KOPT-K1 (cell line): ENCODE results near the gene EGFR.

Experiments
- H3K27ac ChIP-seq: fragments of 200-600 bp; sonication (generic); 2 replicates; pipeline ENCODE4 v1.5.1; 2016; ENCODE audit warnings: antibody characterized with exemption, mild to moderate bottlenecking, low read depth, low read length; ENCODE audit not compliant: poor library complexity, severe bottlenecking
- H3K36me3 ChIP-seq: fragments of 200-600 bp; sonication (generic); 2 replicates; pipeline ENCODE4 v1.5.1; 2017; ENCODE audit warnings: antibody characterized with exemption, mild to moderate bottlenecking, low read length, moderate library complexity; ENCODE audit not compliant: insufficient read depth
- H3K9me3 ChIP-seq: fragments of 200-600 bp; sonication (generic); 2 replicates; pipeline ENCODE4 v1.5.1; 2017; ENCODE audit warnings: antibody characterized with exemption, low read length, mild to moderate bottlenecking; ENCODE audit not compliant: insufficient read depth, poor library complexity, severe bottlenecking

Gene EGFR

GRCh38 chr7:55237156-55237893 is 218.5 kb downstream of the EGFR start:
- H3K27ac ChIP-seq: no peak overlapping the region
- H3K36me3 ChIP-seq: no peaks in the 10 kb centered on the region
- no peaks in the 10 kb centered on the region for H3K9me3 ChIP-seq

- no peaks in the 10 kb centered on the region for H3K36me3 ChIP-seq
- H3K9me3 ChIP-seq: no peaks in the 10 kb centered on the region
Measured at GRCh38 chr7:55239406-55239805, 220.6 kb downstream of the EGFR start.

DNA sequence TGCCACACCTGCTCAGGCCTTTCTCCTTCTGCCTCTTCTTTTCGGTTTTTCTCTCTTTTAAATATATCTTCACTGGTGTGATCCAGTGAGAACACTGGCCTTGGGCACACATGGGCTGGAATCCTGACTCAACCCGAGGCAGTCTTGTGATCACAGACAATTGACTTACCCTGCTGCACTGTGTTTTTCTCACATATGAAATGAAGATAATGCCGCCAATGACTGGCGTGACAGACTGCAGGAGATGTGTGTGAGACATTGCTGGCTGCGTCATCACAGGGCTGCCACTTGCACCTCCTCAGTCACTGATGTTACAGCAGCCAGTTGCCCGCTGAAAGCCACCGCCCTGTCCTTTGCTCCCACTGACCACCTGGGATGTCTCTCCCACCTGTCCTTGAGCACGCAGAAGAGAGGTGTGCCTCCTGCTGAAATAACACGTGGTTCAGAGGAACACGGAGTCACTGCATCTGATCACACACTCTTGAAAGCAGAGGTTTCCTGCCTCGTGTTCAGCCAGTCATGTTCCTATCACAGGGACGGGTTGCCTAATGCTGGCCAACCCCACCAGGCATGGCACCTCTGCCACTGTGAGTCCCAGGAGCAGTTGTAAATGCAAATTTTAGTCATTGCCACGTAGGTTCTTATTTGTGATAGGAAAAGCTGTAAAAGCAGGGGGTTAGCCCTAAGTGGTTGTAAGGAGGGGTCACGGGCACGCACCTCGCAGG is 221.8 kb downstream of the EGFR start:
- H3K36me3 ChIP-seq: no peaks in the 10 kb centered on the region
- no peak overlapping the region for H3K27ac ChIP-seq
- no peaks in the 10 kb centered on the region for H3K9me3 ChIP-seq

More at GRCh38 chr7:55239406-55239805, 220.6 kb downstream of the EGFR start:
- H3K27ac ChIP-seq: no peak overlapping the region

GRCh38 chr7:55241958-55242357 is 223.1 kb downstream of the EGFR start:
- no peaks in the 10 kb centered on the region for H3K9me3 ChIP-seq
- H3K36me3 ChIP-seq: no peaks in the 10 kb centered on the region
- no peak overlapping the region for H3K27ac ChIP-seq

DNA sequence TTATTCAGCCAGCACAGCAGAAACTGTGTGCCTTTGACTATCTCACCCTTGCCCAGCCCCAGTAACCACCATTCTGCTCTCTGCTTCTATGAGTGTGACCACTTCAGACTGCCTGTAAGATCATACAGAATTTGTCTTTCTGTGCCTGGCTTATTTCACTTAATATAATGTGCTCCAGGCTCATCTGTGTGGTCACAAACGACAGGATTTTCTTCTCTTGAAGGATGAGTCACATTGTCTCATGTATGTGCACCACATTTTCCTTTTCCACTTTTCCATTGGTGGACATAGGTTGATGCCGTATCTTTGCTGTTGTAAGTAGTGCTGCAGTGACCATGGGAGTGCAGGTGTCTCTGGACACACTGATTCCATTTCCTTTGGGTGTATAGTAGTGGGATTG is 223.8 kb downstream of the EGFR start:
- Histone ChIP-seq H3K27ac (no peak overlapping the region), H3K36me3 (no peaks in the 10 kb centered on the region), H3K9me3 (no peaks in the 10 kb centered on the region)

DNA sequence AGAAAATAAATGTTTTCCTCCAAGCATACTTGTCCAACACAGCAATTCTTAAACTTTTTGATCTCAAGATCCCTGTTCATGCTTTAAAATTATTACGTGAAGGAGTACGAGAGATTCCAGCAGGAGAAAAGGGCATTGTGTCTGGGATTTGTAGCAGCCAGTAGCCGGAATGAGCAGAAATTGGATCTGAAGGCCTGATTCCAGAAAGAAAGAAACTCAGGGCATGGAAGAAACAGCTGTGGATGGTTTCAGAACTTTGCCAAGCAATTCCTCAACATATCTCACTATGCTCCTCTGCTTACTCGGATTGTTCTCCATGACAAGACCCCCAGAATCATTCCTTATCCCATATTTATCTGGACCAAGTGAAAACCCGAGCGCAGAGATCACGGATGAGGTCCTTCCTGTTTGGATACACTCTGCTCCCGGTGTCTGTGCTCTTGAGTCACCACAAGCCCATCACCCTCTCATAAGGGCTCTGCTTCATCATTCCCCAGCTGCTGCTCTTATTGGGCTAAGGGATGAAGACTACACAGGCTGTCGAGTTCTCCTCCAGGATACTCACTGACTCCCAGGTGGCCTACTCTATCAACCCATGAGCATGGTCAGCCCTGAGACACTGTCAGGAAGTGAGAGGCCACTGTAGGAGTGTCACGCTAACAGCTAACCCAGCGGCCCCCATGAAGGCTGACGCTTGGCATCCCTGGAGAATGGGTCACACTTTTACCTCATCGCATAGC is 225.4 kb downstream of the EGFR start:
- Histone ChIP-seq H3K9me3 (no peaks in the 10 kb centered on the region), H3K36me3 (no peaks in the 10 kb centered on the region), H3K27ac (no peak overlapping the region)

DNA sequence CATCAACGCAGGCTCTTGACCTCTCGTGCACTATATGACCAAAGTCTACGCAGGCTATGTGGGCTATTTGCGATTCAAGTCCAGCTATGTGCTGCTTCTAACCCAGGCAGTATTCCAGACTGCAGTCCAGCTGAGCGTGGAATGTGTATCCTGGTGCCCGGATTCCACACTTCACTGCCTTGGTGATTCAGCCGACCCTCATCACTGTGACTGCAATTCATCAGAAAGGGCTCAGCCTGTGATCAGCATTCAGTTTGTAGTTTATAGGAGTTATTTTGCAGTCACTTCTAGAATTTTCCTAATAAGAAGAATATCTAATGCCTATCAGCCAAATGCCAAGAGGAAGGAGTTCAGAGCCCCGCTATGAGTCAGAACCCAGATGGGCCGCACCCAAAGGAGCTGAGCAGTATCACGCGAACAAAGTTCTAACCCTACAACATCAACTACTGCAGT is 226.5 kb downstream of the EGFR start:
- Histone ChIP-seq H3K36me3 (no peaks in the 10 kb centered on the region), H3K27ac (no peak overlapping the region), H3K9me3 (no peaks in the 10 kb centered on the region)

DNA sequence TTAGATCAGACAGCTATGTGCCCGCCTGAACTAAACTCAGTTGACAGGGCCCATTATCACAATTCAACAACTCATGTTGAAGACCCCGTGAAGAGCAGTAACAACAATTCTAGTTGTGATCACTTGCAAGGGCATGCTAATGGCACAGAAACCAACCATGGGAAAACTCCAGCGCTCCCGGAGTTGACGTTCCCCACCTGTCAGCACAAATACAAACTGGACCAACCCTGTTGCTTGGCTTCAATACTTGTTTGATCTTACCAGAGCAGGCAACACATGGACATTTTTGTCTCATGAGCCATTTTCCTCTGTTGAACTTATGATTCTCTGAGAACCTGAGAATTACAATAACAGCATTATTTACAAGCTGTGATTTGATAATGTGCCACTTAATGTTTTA is 227.4 kb downstream of the EGFR start:
- Histone ChIP-seq H3K27ac (no peak overlapping the region), H3K9me3 (no peaks in the 10 kb centered on the region), H3K36me3 (no peaks in the 10 kb centered on the region)

GRCh38 chr7:55247428-55247827 is 228.6 kb downstream of the EGFR start:
- Histone ChIP-seq H3K27ac (no peak overlapping the region), H3K36me3 (no peaks in the 10 kb centered on the region), H3K9me3 (no peaks in the 10 kb centered on the region)

DNA sequence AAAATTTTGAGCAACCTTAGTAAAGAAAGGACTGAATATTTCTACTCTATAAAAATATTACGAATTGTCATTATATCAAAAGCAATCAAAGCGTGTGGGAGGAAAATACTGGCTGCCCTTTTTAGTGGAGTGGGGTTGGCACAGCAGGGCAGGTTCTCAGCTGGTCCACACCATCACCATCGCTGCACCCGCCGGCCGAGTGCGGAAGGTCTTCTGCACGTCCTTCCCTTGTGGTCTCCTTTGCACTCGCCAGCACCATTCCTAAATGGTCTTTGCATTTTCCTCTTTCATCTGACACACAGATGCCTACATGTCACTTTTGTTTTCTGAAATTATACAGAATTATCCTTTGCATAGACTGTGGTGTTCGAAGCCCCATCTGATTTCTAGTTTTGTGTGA is 229.7 kb downstream of the EGFR start:
- Histone ChIP-seq H3K36me3 (no peaks in the 10 kb centered on the region), H3K9me3 (no peaks in the 10 kb centered on the region)

GRCh38 chr7:55249332-55249731 is 230.5 kb downstream of the EGFR start:
- no peaks in the 10 kb centered on the region for H3K36me3 ChIP-seq
- no peaks in the 10 kb centered on the region for H3K9me3 ChIP-seq
- H3K27ac ChIP-seq: no peak overlapping the region

More for the DNA sequence above, 229.7 kb downstream of the EGFR start:
- no peak overlapping the region for H3K27ac ChIP-seq

GRCh38 chr7:55250313-55250712 is 231.5 kb downstream of the EGFR start:
- H3K36me3 ChIP-seq: no peaks in the 10 kb centered on the region
- H3K9me3 ChIP-seq: no peaks in the 10 kb centered on the region
- no peak overlapping the region for H3K27ac ChIP-seq

GRCh38 chr7:55251313-55251712 is 232.5 kb downstream of the EGFR start:
- H3K36me3 ChIP-seq: no peaks in the 10 kb centered on the region
- H3K9me3 ChIP-seq: peaks cover 8% of the 10 kb centered on the region
- no peak overlapping the region for H3K27ac ChIP-seq

DNA sequence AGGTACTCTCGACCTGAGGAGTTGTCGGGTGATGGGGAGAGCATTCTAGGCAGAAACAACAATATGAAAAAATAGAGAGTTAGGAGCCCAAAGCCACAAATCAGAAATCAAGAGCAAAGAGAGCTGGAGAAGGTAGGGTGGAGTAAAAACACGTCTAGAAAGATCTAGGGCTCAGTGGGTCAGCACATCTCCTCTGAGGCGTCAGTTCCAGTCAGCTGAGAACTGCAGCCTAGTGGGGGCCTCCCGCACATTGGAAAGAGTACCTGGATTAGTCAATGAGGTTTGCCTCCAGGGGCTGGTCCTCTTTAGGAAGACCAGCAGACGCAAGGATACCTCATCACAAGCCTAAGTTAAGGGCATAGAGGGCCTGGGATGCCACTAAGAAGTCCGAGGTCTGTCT is 233.1 kb downstream of the EGFR start:
- peaks cover 8% of the 10 kb centered on the region for H3K9me3 ChIP-seq
- H3K27ac ChIP-seq: no peak overlapping the region
- no peaks in the 10 kb centered on the region for H3K36me3 ChIP-seq

GRCh38 chr7:55252386-55252785 is 233.6 kb downstream of the EGFR start:
- no peak overlapping the region for H3K27ac ChIP-seq
- H3K36me3 ChIP-seq: no peaks in the 10 kb centered on the region
- H3K9me3 ChIP-seq: peaks cover 8% of the 10 kb centered on the region
